Measurements from ENCODE around the gene SKOR1. TPM values are rescaled to one million over a fixed set of nuclear protein-coding genes. Genes with fewer than 3 reads are reported as not detected.

The SKOR1 gene
- total RNA-seq: under 1 TPM; 0.21 to 0.32 TPM

- Mint-ChIP-seq H3K27ac (peak within 1 kb of the TSS; percentile 80), H3K4me1 (ENCODE audit: low read depth) (peaks cover 44% of the 10 kb centered on the region), H3K36me3 (ENCODE audit: low read depth) (peaks cover 10% of the 10 kb centered on the region), H3K27me3 (ENCODE audit: low read depth) (peaks cover 75% of the 10 kb centered on the region), H3K9me3 (ENCODE audit: insufficient read depth) (no peaks in the 10 kb centered on the region), H3K4me3 (peak within 1 kb of the TSS; percentile 59)
- ChIA-PET CTCF (interaction anchor here (0.8 to 2.6 kb wide), 5 partner anchors 11 to 368 kb away, joined by 3 to 15 read pairs (median 7); no protein-coding TSS in a partner anchor), POLR2A (no interaction called here)
- ATAC-seq: no peak
- no peak for DNase-seq
Observed at GRCh38 chr15:67824976-67825880, at the start of gene SKOR1. Gene SKOR1 (plus strand): TSS chr15:67825509. CDS start chr15:67825603, 94 bp downstream.

DNA sequence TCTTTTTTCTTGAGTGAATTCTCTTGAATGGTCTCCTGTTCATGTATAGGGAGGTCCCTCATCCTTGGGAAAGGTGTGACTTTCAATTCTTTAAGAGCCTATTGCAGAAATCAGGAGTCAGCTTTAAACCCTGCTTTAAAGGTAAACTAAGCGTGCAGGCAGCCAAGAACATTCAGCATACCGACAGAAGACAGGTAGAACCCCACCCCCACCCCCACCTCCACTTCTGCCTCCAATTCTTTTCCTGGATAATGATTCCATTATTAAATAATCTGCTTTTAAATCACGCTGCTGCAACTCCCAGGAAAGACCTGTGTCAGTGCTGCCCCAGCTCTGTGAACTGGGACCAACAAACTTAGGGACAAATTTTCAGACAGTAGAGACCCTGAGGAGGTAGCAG, 49.3 kb upstream of the SKOR1 start:
- Mint-ChIP-seq H3K27ac (no peak overlapping the region), H3K9me3 (ENCODE audit: insufficient read depth) (no peaks in the 10 kb centered on the region), H3K4me1 (ENCODE audit: low read depth) (no peaks in the 10 kb centered on the region), H3K4me3 (no peak overlapping the region), H3K27me3 (ENCODE audit: low read depth) (no peaks in the 10 kb centered on the region), H3K36me3 (ENCODE audit: low read depth) (no peaks in the 10 kb centered on the region)
- ChIA-PET CTCF (interaction anchor here (1.0 kb wide), 2 partner anchors 37 to 319 kb away, joined by 3 to 5 read pairs; no protein-coding TSS in a partner anchor), POLR2A (interaction anchor here (0.6 kb wide), 1 partner anchor 13 kb away, joined by 3 read pairs; no protein-coding TSS in a partner anchor)
- ATAC-seq (no peak), DNase-seq (no peak)

DNA sequence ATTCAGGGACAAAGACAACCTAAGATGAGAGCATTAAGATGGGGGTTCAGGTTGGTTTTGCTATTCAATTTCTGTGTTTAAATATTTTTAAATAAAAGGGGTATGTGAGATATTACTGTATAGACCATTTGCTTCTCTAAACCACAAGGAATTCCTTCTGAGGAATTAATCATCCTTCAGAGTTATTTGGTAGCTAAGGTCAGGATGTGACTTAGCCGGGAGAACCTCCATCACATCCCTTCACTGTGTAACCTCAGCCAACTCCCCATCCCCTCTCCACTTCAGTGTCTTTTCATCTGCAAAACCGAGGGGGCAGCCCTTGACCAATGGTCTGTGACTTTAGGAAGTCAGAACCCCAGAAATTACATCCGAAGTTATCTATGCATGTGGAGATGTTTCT, 48.7 kb upstream of the SKOR1 start:
- CTCF ChIA-PET: interaction anchor here (0.9 kb wide), 1 partner anchor 10 kb away, joined by 4 read pairs; no protein-coding TSS in a partner anchor
- Mint-ChIP-seq H3K36me3 (ENCODE audit: low read depth) (no peaks in the 10 kb centered on the region), H3K27me3 (ENCODE audit: low read depth) (no peaks in the 10 kb centered on the region), H3K4me3 (no peak overlapping the region), H3K27ac (no peak overlapping the region), H3K4me1 (ENCODE audit: low read depth) (no peaks in the 10 kb centered on the region), H3K9me3 (ENCODE audit: insufficient read depth) (no peaks in the 10 kb centered on the region)
- ATAC-seq (no peak), DNase-seq (no peak)
- POLR2A ChIA-PET: interaction anchor here (0.6 kb wide), 1 partner anchor 13 kb away, joined by 3 read pairs; no protein-coding TSS in a partner anchor

DNA sequence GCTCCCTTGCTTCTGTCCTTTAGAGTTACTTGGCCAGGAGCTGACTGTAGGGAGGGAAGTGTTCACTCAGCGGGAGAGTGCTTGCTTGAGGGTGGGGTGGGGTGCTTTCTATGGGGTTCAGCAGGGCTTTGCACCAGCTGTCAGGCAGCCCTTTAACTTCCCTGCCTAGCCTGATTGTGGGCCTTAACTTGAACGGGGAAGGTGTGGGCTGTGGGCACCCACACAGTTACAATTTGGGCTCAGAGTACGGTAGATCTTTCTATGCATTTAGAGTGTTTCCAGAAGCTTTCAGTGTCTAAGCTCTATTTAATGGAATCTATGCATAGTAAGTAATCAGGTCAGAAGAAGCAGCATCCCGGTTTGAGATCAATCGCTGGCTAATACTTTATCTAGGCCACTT, 48.2 kb upstream of the SKOR1 start:
- ATAC-seq (no peak), DNase-seq (no peak)
- Mint-ChIP-seq H3K9me3 (ENCODE audit: insufficient read depth) (no peaks in the 10 kb centered on the region), H3K27ac (no peak overlapping the region), H3K27me3 (ENCODE audit: low read depth) (no peaks in the 10 kb centered on the region), H3K36me3 (ENCODE audit: low read depth) (no peaks in the 10 kb centered on the region), H3K4me3 (no peak overlapping the region), H3K4me1 (ENCODE audit: low read depth) (peaks cover 1% of the 10 kb centered on the region)
- ChIA-PET POLR2A (no interaction called here), CTCF (interaction anchor here (0.9 kb wide), 1 partner anchor 11 kb away, joined by 4 read pairs; no protein-coding TSS in a partner anchor)

GRCh38 chr15:67777773-67778172, 47.5 kb upstream of the SKOR1 start:
- H3K27ac Mint-ChIP-seq: no peak overlapping the region
- CTCF ChIA-PET: interaction anchor here (0.7 kb wide), 1 partner anchor 321 kb away, joined by 3 read pairs; no protein-coding TSS in a partner anchor
- H3K36me3 Mint-ChIP-seq (ENCODE audit: low read depth): no peaks in the 10 kb centered on the region
- DNase-seq: no peak
- no peak for ATAC-seq
- POLR2A ChIA-PET: no interaction called here
- H3K9me3 Mint-ChIP-seq (ENCODE audit: insufficient read depth): no peaks in the 10 kb centered on the region
- H3K4me1 Mint-ChIP-seq (ENCODE audit: low read depth): peaks cover 6% of the 10 kb centered on the region
- no peaks in the 10 kb centered on the region for H3K27me3 Mint-ChIP-seq (ENCODE audit: low read depth)
- no peak overlapping the region for H3K4me3 Mint-ChIP-seq

- ATAC-seq (no peak), DNase-seq (no peak)
- H3K4me3 Mint-ChIP-seq: no peak overlapping the region
- CTCF ChIA-PET: interaction anchor here (0.8 to 1.3 kb wide), 2 partner anchors 14 to 57 kb away, joined by 3 read pairs; no protein-coding TSS in a partner anchor
- H3K27me3 Mint-ChIP-seq (ENCODE audit: low read depth): no peaks in the 10 kb centered on the region
- POLR2A ChIA-PET: no interaction called here
- no peak overlapping the region for H3K27ac Mint-ChIP-seq
- H3K9me3 Mint-ChIP-seq (ENCODE audit: insufficient read depth): no peaks in the 10 kb centered on the region
- peaks cover 18% of the 10 kb centered on the region for H3K4me1 Mint-ChIP-seq (ENCODE audit: low read depth)
- H3K36me3 Mint-ChIP-seq (ENCODE audit: low read depth): no peaks in the 10 kb centered on the region
Observed at GRCh38 chr15:67778968-67779548, 46.3 kb upstream of the SKOR1 start.

DNA sequence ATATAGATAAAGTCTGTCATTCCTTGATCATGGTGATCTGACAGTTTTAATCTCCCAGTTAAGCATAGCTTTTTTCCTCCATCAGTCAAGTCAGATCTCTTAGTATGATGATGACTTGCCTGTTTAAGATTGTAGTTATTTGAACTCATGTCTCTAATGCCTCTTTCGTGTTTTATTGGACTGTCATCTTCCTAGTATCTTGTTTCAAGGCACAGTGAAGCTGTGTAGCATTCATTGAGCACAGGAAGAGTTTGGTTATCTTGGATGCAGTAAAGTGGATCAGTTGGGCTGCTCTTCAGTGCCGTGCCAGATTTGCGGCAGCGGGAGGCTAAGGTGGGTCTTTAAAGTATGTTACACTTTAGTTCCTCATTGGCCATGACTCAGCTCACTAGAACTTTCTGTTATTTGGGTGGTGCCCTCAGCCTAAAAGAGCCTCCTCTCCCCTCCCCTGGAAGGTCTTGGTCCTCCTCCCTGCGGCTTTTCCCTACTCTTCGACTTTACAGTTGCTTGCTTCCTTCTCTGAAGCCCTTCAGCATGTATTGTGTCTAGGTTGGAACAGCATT, 45.7 kb upstream of the SKOR1 start:
- no peaks in the 10 kb centered on the region for H3K9me3 Mint-ChIP-seq (ENCODE audit: insufficient read depth)
- no peaks in the 10 kb centered on the region for H3K27me3 Mint-ChIP-seq (ENCODE audit: low read depth)
- peaks cover 24% of the 10 kb centered on the region for H3K4me1 Mint-ChIP-seq (ENCODE audit: low read depth)
- H3K27ac Mint-ChIP-seq: no peak overlapping the region
- no peak overlapping the region for H3K4me3 Mint-ChIP-seq
- ChIA-PET POLR2A (no interaction called here), CTCF (interaction anchor here (0.7 to 1.3 kb wide), 3 partner anchors 14 to 56 kb away, joined by 3 to 4 read pairs (median 3); no protein-coding TSS in a partner anchor)
- no peak for DNase-seq
- no peaks in the 10 kb centered on the region for H3K36me3 Mint-ChIP-seq (ENCODE audit: low read depth)
- no peak for ATAC-seq

GRCh38 chr15:67781061-67781460, 44.2 kb upstream of the SKOR1 start:
- ChIA-PET CTCF (interaction anchor here (0.7 to 3.0 kb wide), 5 partner anchors 9 to 43 kb away, joined by 3 to 17 read pairs (median 5); partner anchors contain the start of gene SKOR1), POLR2A (no interaction called here)
- Mint-ChIP-seq H3K4me3 (no peak overlapping the region), H3K27ac (no peak overlapping the region), H3K4me1 (ENCODE audit: low read depth) (peaks cover 34% of the 10 kb centered on the region), H3K36me3 (ENCODE audit: low read depth) (no peaks in the 10 kb centered on the region), H3K27me3 (ENCODE audit: low read depth) (no peaks in the 10 kb centered on the region), H3K9me3 (ENCODE audit: insufficient read depth) (no peaks in the 10 kb centered on the region)
- no peak for ATAC-seq
- no peak for DNase-seq

DNA sequence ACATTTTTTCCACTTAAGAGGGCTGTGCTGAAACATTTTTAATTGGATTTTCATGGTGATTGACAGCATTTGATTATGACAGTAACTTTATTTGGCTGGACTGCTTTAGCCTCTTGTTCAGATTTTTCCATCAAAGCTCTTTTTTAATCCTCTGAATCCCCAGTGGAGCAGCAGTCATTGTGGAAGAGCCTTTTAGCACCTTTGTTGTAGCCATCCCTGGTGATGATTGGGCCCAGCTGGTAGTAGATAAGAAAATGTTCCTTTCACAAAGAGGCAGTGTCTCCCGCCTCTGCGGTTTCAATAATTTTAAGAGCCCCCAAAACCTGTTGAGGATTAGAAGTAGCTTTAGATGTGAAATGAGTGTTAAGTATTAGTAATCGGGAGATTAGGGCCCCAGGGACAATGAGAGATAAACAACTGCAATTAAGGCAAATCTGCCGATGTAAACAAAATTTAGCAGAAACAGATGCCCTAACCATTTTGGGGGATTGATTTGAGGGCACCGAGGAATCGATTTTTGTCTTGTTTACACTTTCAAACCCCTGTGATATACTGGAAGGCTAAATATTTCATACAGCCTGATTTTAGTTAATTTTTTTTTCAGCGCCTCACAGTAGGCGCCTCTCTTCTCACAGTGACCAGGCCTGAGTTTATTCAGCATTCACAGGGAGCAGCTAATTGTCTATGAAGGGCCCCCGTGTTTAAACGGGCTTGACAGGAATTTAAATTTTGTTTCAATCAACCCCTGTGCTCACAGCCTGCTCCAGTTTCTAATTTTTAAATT, 43.2 kb upstream of the SKOR1 start:
- DNase-seq (no peak), ATAC-seq (no peak)
- ChIA-PET CTCF (interaction anchor here (1.0 to 3.8 kb wide), 11 partner anchors 10 to 335 kb away, joined by 3 to 25 read pairs (median 5); partner anchors contain the start of gene SKOR1), POLR2A (no interaction called here)
- Mint-ChIP-seq H3K36me3 (ENCODE audit: low read depth) (no peaks in the 10 kb centered on the region), H3K4me1 (ENCODE audit: low read depth) (peaks cover 34% of the 10 kb centered on the region), H3K9me3 (ENCODE audit: insufficient read depth) (no peaks in the 10 kb centered on the region), H3K4me3 (no peak overlapping the region), H3K27ac (no peak overlapping the region), H3K27me3 (ENCODE audit: low read depth) (no peaks in the 10 kb centered on the region)

DNA sequence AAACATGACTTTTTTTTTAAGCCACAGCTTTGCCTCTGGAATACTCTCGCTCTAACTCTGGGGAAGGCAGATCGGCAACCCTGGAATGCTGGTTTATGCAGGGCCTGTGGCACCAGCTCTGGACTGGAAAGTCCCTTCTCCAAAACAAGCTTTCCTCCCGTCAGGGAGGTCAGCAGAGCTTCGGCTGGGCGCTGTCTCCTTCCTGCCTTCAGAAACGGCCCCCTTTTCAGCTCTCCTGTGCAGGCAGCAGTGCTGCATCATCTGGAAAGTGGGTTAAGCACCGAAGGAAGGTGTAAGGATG, 42.7 kb upstream of the SKOR1 start:
- Mint-ChIP-seq H3K9me3 (ENCODE audit: insufficient read depth) (no peaks in the 10 kb centered on the region), H3K27me3 (ENCODE audit: low read depth) (no peaks in the 10 kb centered on the region), H3K4me3 (no peak overlapping the region), H3K4me1 (ENCODE audit: low read depth) (peaks cover 34% of the 10 kb centered on the region), H3K36me3 (ENCODE audit: low read depth) (no peaks in the 10 kb centered on the region), H3K27ac (peak overlapping the region; percentile 72)
- ChIA-PET CTCF (interaction anchor here (1.2 to 3.8 kb wide), 14 partner anchors 10 to 336 kb away, joined by 3 to 25 read pairs (median 5); partner anchors contain the start of gene SKOR1), POLR2A (no interaction called here)
- ATAC-seq: no peak
- DNase-seq: no peak

DNA sequence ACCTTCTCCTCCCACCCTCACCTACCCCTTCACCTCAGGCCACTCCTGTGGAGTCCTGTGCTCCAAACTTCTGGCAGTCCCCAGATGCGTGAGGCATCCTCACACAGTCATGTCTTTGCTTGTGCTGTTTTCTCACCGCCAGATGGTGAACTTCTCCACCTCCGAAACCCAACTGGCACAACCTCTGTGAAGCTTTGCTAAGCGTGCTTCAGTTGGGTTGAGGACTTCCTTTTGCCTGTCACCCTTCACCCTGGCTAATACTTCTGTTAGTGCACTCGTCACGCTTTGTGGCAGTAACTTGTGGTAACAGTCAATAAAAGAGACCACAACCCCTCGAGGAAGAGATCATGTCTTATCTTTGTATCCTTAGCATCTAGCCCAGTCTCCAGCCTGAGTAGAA, 42.0 kb upstream of the SKOR1 start:
- peak overlapping the region; percentile 72 for H3K27ac Mint-ChIP-seq
- POLR2A ChIA-PET: no interaction called here
- H3K4me3 Mint-ChIP-seq: peak overlapping the region; percentile 9

More for the DNA sequence above, 42.0 kb upstream of the SKOR1 start:
- no peaks in the 10 kb centered on the region for H3K27me3 Mint-ChIP-seq (ENCODE audit: low read depth)
- CTCF ChIA-PET: interaction anchor here (0.5 to 3.8 kb wide), 15 partner anchors 11 to 337 kb away, joined by 3 to 25 read pairs (median 5); no protein-coding TSS in a partner anchor
- peaks cover 34% of the 10 kb centered on the region for H3K4me1 Mint-ChIP-seq (ENCODE audit: low read depth)
- no peaks in the 10 kb centered on the region for H3K9me3 Mint-ChIP-seq (ENCODE audit: insufficient read depth)
- DNase-seq (peak; percentile 83), ATAC-seq (peak; percentile 94)
- no peaks in the 10 kb centered on the region for H3K36me3 Mint-ChIP-seq (ENCODE audit: low read depth)
